ENCODE results near the gene SCARB1.
A peak's percentile ranks its signal among the peaks of the same experiment; 100 is the strongest.

The SCARB1 gene

DNA sequence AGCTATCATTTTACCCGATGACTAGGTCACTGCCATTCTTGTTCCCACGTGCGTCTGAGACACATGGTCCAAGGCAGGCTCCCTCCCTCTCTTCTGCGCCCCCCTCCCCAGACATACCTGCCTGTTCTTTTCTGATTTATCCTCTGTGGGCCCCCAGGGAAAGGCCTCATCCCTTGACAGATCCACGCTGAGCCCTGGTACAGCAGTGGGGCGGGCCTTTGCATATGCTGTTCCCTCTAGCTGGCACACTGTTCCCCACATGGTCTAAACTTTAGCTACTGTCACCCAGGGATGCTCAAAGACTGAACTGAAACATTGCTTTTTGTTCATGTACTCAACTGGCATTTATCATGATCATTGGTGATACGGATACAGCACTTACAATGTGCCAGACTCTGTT lies 122.5 kb downstream of the SCARB1 start:
- POLR2A ChIA-PET: interaction anchor here (0.9 kb wide), 1 partner anchor 21 kb away, joined by 3 read pairs; no protein-coding TSS in a partner anchor
- Histone ChIP-seq H3K9me3 (ENCODE audit: control insufficient read depth, insufficient read depth, low read depth, low read length) (no peaks in the 10 kb centered on the region), H3K27ac (ENCODE audit: extremely low read depth, low read depth, low read length) (no peak overlapping the region), H3K4me3 (ENCODE audit: low read depth, low read length) (no peak overlapping the region), H3K4me1 (ENCODE audit: control insufficient read depth, insufficient read depth, low read length) (peaks cover 4% of the 10 kb centered on the region; the same call in 1 of the 2 replicates), H3K36me3 (ENCODE audit: control insufficient read depth in 2 of 2, insufficient read depth in 1 of 2, low read length in 2 of 2) (no peaks in the 10 kb centered on the region)
- TF ChIP-seq ZNF654 (tag by site-specific recombination; IDR thresholded peaks at IDR 0.05; ENCODE audit: low read depth): no peak
- no peak for TF ChIP-seq ZNF660 (tag by site-specific recombination; IDR thresholded peaks at IDR 0.05)
- no peak for TF ChIP-seq ZNF16 (tag by site-specific recombination; IDR thresholded peaks at IDR 0.05; ENCODE audit: low read depth)
- TF ChIP-seq ZNF121 (tag by site-specific recombination; IDR thresholded peaks at IDR 0.05): no peak
- no peak for TF ChIP-seq ZNF175 (tag by site-specific recombination; IDR thresholded peaks at IDR 0.05)
- TF ChIP-seq ZNF341 (tag by site-specific recombination; IDR thresholded peaks at IDR 0.05; ENCODE audit: low read depth): no peak
- TF ChIP-seq, protein P1, sequence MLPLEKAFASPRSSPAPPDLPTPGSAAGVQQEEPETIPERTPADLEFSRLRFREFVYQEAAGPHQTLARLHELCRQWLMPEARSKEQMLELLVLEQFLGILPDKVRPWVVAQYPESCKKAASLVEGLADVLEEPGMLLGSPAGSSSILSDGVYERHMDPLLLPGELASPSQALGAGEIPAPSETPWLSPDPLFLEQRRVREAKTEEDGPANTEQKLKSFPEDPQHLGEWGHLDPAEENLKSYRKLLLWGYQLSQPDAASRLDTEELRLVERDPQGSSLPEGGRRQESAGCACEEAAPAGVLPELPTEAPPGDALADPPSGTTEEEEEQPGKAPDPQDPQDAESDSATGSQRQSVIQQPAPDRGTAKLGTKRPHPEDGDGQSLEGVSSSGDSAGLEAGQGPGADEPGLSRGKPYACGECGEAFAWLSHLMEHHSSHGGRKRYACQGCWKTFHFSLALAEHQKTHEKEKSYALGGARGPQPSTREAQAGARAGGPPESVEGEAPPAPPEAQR (tag by site-specific recombination; IDR thresholded peaks at IDR 0.05): no peak
- TF ChIP-seq ZNF555 (tag by site-specific recombination; conservative IDR thresholded peaks at IDR 0.05): no peak
- no peak for TF ChIP-seq ZNF202 (tag by site-specific recombination; IDR thresholded peaks at IDR 0.05; ENCODE audit: borderline replicate concordance)
- CTCF ChIA-PET: interaction anchor here (0.6 to 2.9 kb wide), 4 partner anchors 19 to 61 kb away, joined by 3 to 17 read pairs (median 7); no protein-coding TSS in a partner anchor

- no peak overlapping the region; the same call in 1 of the 2 replicates for H3K27ac ChIP-seq (ENCODE audit: extremely low read depth, low read depth, low read length)
- POLR2A ChIA-PET: interaction anchor here (0.9 kb wide), 1 partner anchor 20 kb away, joined by 3 read pairs; no protein-coding TSS in a partner anchor
- H3K9me3 ChIP-seq (ENCODE audit: control insufficient read depth, insufficient read depth, low read depth, low read length): no peaks in the 10 kb centered on the region
- TF ChIP-seq ZFP69B (tag by site-specific recombination; IDR thresholded peaks at IDR 0.05) (no peak), EGR2 (tag by site-specific recombination; IDR thresholded peaks at IDR 0.05; ENCODE audit: low read depth) (peak; percentile 55), ZFHX2 (tag by site-specific recombination; conservative IDR thresholded peaks at IDR 0.05) (peak; percentile 36; the same call in 1 of the 2 replicates), BCL11B (tag by site-specific recombination; IDR thresholded peaks at IDR 0.05; ENCODE audit: low read depth) (no peak)
- TF ChIP-seq, protein P2, sequence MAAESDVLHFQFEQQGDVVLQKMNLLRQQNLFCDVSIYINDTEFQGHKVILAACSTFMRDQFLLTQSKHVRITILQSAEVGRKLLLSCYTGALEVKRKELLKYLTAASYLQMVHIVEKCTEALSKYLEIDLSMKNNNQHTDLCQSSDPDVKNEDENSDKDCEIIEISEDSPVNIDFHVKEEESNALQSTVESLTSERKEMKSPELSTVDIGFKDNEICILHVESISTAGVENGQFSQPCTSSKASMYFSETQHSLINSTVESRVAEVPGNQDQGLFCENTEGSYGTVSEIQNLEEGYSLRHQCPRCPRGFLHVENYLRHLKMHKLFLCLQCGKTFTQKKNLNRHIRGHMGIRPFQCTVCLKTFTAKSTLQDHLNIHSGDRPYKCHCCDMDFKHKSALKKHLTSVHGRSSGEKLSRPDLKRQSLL (tag by site-specific recombination; IDR thresholded peaks at IDR 0.05): no peak
- peaks cover 2% of the 10 kb centered on the region; the same call in 1 of the 2 replicates for H3K4me1 ChIP-seq (ENCODE audit: control insufficient read depth, insufficient read depth, low read length)
- no peaks in the 10 kb centered on the region for H3K36me3 ChIP-seq (ENCODE audit: control insufficient read depth in 2 of 2, insufficient read depth in 1 of 2, low read length in 2 of 2)
- no peak overlapping the region for H3K4me3 ChIP-seq (ENCODE audit: low read depth, low read length)
- CTCF ChIA-PET: interaction anchor here (0.6 to 2.9 kb wide), 6 partner anchors 20 to 392 kb away, joined by 3 to 17 read pairs (median 4); no protein-coding TSS in a partner anchor
Observed at GRCh38 chr12:124740691-124741137, 123.0 kb downstream of the SCARB1 start.

- ChIA-PET POLR2A (interaction anchor here (0.9 kb wide), 1 partner anchor 19 kb away, joined by 3 read pairs; no protein-coding TSS in a partner anchor), CTCF (interaction anchor here (0.6 to 2.9 kb wide), 5 partner anchors 25 to 392 kb away, joined by 3 to 17 read pairs (median 3); no protein-coding TSS in a partner anchor)
- no peak overlapping the region for H3K4me3 ChIP-seq (ENCODE audit: low read depth, low read length)
- H3K9me3 ChIP-seq (ENCODE audit: control insufficient read depth, insufficient read depth, low read depth, low read length): no peaks in the 10 kb centered on the region
- H3K27ac ChIP-seq (ENCODE audit: extremely low read depth, low read depth, low read length): no peak overlapping the region
- no peaks in the 10 kb centered on the region for H3K36me3 ChIP-seq (ENCODE audit: control insufficient read depth in 2 of 2, insufficient read depth in 1 of 2, low read length in 2 of 2)
- H3K4me1 ChIP-seq (ENCODE audit: control insufficient read depth, insufficient read depth, low read length): no peaks in the 10 kb centered on the region
- 0 out of 2 replicates have a peak, but pooled peaks have one; percentile 17 for TF ChIP-seq ZNF600 (tag by site-specific recombination; IDR thresholded peaks at IDR 0.05)
- TF ChIP-seq SETDB1 (IDR thresholded peaks at IDR 0.05; ENCODE audit: insufficient read length, low read length): peak; percentile 95
- TF ChIP-seq ZNF335 (tag by site-specific recombination; conservative IDR thresholded peaks at IDR 0.05): no peak
- no peak for TF ChIP-seq ZNF621 (tag by site-specific recombination; IDR thresholded peaks at IDR 0.05)
- peak; percentile 62 for TF ChIP-seq ZNF629 (tag by site-specific recombination; IDR thresholded peaks at IDR 0.05)
- TF ChIP-seq SP7 (tag by site-specific recombination; IDR thresholded peaks at IDR 0.05): peak; percentile 36; the same call in 1 of the 2 replicates
- TF ChIP-seq, protein P3, sequence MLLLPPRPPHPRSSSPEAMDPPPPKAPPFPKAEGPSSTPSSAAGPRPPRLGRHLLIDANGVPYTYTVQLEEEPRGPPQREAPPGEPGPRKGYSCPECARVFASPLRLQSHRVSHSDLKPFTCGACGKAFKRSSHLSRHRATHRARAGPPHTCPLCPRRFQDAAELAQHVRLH (tag by site-specific recombination; IDR thresholded peaks at IDR 0.05): no peak
- no peak for TF ChIP-seq TRIM28 (IDR thresholded peaks at IDR 0.05; ENCODE audit: borderline replicate concordance, low read length)
- no peak for TF ChIP-seq CTCF (tag by site-specific recombination; IDR thresholded peaks at IDR 0.05)
- TF ChIP-seq ZNF394 (tag by site-specific recombination; IDR thresholded peaks at IDR 0.05; ENCODE audit: borderline replicate concordance): 0 out of 2 replicates have a peak, but pooled peaks have one; percentile 23
- no peak for TF ChIP-seq GFI1B (tag by site-specific recombination; IDR thresholded peaks at IDR 0.05)
- TF ChIP-seq ZNF624 (tag by site-specific recombination; IDR thresholded peaks at IDR 0.05): no peak
- no peak for TF ChIP-seq ZBTB48 (tag by site-specific recombination; IDR thresholded peaks at IDR 0.05)
- no peak for TF ChIP-seq ZNF350 (tag by site-specific recombination; IDR thresholded peaks at IDR 0.05)
Observed at GRCh38 chr12:124739953-124740561, 123.6 kb downstream of the SCARB1 start.
